A549 (cell line): ENCODE data around the gene L3MBTL4. TPM values are rescaled to one million over a fixed set of nuclear protein-coding genes. Genes with fewer than 3 reads are reported as not detected.

Experiments used
- ATAC-seq, 2 experiments: fragments of 200-7000 bp in 1 of 2; fragments of >200 bp in 1 of 2; cut with Nextera tagmentation in 1 of 2; cut with Tn5 transposase in 1 of 2; 3 replicates each; pipeline versions ENCODE4 v1.8.0 to v1.9.1; 2018 to 2020; ENCODE audit warnings: mild to moderate bottlenecking in 1 of 2, moderate library complexity in 1 of 2
- CTCF ChIA-PET: fragments of 300-600 bp; sonication (Branson Sonifier 250); formaldehyde crosslinking; extraction: SDS; loops from one replicate; lab custom pipeline; 2021; ENCODE audit warnings: antibody characterized with exemption, inconsistent platforms; lab: Yijun Ruan, JAX
- POLR2A ChIA-PET: fragments of 350-600 bp; formaldehyde crosslinking; extraction: SDS; loops from one replicate; lab custom pipeline; 2021; ENCODE audit warnings: antibody characterized with exemption, inconsistent platforms; lab: Yijun Ruan, JAX
- DNase-seq, 2 experiments: peaks; one replicate each; pipeline versions ENCODE4 v3.0.0 to v3.0.0-alpha.2; 2011 to 2016; ENCODE audit warnings: low read depth in 1 of 2, low spot score in 1 of 2
- FAIRE-seq: peaks from 2 replicates; lab custom pipeline; 2011; peaks lifted over from hg19 to GRCh38; lab: Jason Lieb, UNC
- H3K27ac ChIP-seq, 2 experiments: fragments of >200 bp; sonication (Bioruptor Twin); formaldehyde crosslinking; 3 replicates each; pipeline ENCODE4 v1.5.1; 2016 to 2017
- H3K4me1 ChIP-seq: fragments of >200 bp; sonication (Bioruptor Twin); formaldehyde crosslinking; 3 replicates; pipeline ENCODE4 v1.6.1; 2016
- H3K4me2 ChIP-seq: fragments of >200 bp; sonication (Bioruptor Twin); formaldehyde crosslinking; 3 replicates; pipeline ENCODE4 v1.6.1; 2016
- H3K4me3 ChIP-seq: fragments of >200 bp; sonication (Bioruptor Twin); formaldehyde crosslinking; 3 replicates; pipeline ENCODE4 v1.5.1; 2016
- H3K9me3 ChIP-seq: fragments of >200 bp; sonication (Bioruptor Twin); formaldehyde crosslinking; 3 replicates; pipeline ENCODE4 v1.6.1; 2016
- ATOH8 ChIP-seq: fragments of 250-450 bp; sonication (Bioruptor Pico); IDR thresholded peaks from 2 replicates; pipeline ENCODE4 v1.5.0; 2020; ENCODE audit warnings: low read depth, mild to moderate bottlenecking, moderate library complexity
- BHLHE40 ChIP-seq: IDR thresholded peaks from 2 replicates; pipeline ENCODE4 v1.6.1; 2012; ENCODE audit warnings: low read depth, low read length, inconsistent platforms
- CBX8 ChIP-seq: fragments of 200-600 bp; sonication (generic); IDR thresholded peaks from 2 replicates; pipeline ENCODE4 v1.6.1; 2016
- EHF ChIP-seq: fragments of 250-450 bp; sonication (Bioruptor Pico); IDR thresholded peaks from 2 replicates; pipeline ENCODE4 v1.5.0; 2020; ENCODE audit warnings: mild to moderate bottlenecking
- EHMT2 ChIP-seq: fragments of 200-600 bp; sonication (generic); IDR thresholded peaks from 2 replicates; pipeline ENCODE4 v1.6.1; 2016; ENCODE audit warnings: antibody characterized with exemption, low read depth, mild to moderate bottlenecking, moderate library complexity
- FOSB ChIP-seq: fragments of 250-450 bp; sonication (Bioruptor Pico); IDR thresholded peaks from 2 replicates; pipeline ENCODE4 v1.5.0; 2020; ENCODE audit warnings: mild to moderate bottlenecking, moderate library complexity
- FOXS1 ChIP-seq: fragments of 250-450 bp; sonication (Bioruptor Pico); IDR thresholded peaks from 2 replicates; pipeline ENCODE4 v1.5.0; 2020; ENCODE audit warnings: mild to moderate bottlenecking, moderate library complexity
- GATA3 ChIP-seq: IDR thresholded peaks from 2 replicates; pipeline ENCODE4 v1.6.1; 2012; ENCODE audit warnings: borderline replicate concordance
- HDAC2 ChIP-seq: fragments of 200-600 bp; sonication (generic); IDR thresholded peaks from 2 replicates; pipeline ENCODE4 v1.6.1; 2016
- HOXB13 ChIP-seq: fragments of 250-450 bp; sonication (Bioruptor Pico); IDR thresholded peaks from 2 replicates; pipeline ENCODE4 v1.5.0; 2020; ENCODE audit warnings: low read depth, mild to moderate bottlenecking, moderate library complexity
- JUNB ChIP-seq: fragments of >200 bp; sonication (Bioruptor Twin); formaldehyde crosslinking; IDR thresholded peaks from 2 replicates; pipeline ENCODE4 v1.6.1; 2016
- MAFK ChIP-seq: fragments of 450-650 bp; IDR thresholded peaks from 2 replicates; pipeline ENCODE4 v1.6.1; 2014; ENCODE audit not compliant: partially characterized antibody
- PHF8 ChIP-seq: fragments of 200-600 bp; sonication (generic); IDR thresholded peaks from 2 replicates; pipeline ENCODE4 v1.6.1; 2016; ENCODE audit warnings: low read depth, mild to moderate bottlenecking, antibody characterized with exemption, moderate library complexity, borderline replicate concordance
- POLR2A ChIP-seq: IDR thresholded peaks from 2 replicates; pipeline ENCODE4 v1.6.1; 2012; ENCODE audit warnings: mild to moderate bottlenecking, low read length
- RAD21 ChIP-seq, 2 experiments: fragments of >200 bp in 1 of 2; sonication (Bioruptor Twin) in 1 of 2; formaldehyde crosslinking in 1 of 2; IDR thresholded peaks in 1 of 2; conservative IDR thresholded peaks in 1 of 2; 2 replicates in 1 of 2; 3 replicates in 1 of 2; pipeline ENCODE4 v1.6.1; 2012 to 2018; ENCODE audit warnings: inconsistent platforms in 1 of 2
- REST ChIP-seq: fragments of 200-600 bp; sonication (generic); IDR thresholded peaks from 2 replicates; pipeline ENCODE4 v1.6.1; 2016; ENCODE audit warnings: antibody characterized with exemption, mild to moderate bottlenecking, moderate library complexity
- SREBF2 ChIP-seq: fragments of 450-650 bp; IDR thresholded peaks from 2 replicates; pipeline ENCODE4 v1.6.1; 2014; ENCODE audit warnings: mild to moderate bottlenecking, moderate library complexity
- WGBS: methylation state at CpG from one replicate; pipeline ENCODE4 v1.1.6; 2017; ENCODE audit errors: missing lambda C conversion rate; 5-methylcytosine and 5-hydroxymethylcytosine counted together
- polyA plus RNA-seq, 4 experiments: library from polyadenylated mRNA; depleted of rRNA in 3 of 4; stranded (reverse); fragments of >200 nt; fragmentation: RNase III in 1 of 4; extraction: RNeasy Plus Mini Kit Qiagen cat#74134 plus additional on column Dnase treatment in 1 of 4; gene quantifications; 2 replicates in 3 of 4; 3 replicates in 1 of 4; pipeline ENCODE4 v1.2.3, GENCODE V29; 2011 to 2017
- TF ChIP-seq, protein P1 (sequence below): IDR thresholded peaks from 2 replicates; pipeline ENCODE4 v1.6.1; 2012; ENCODE audit warnings: low read depth, borderline replicate concordance
- TF ChIP-seq, protein P2 (sequence below): fragments of >200 bp; sonication (Bioruptor Twin); formaldehyde crosslinking; IDR thresholded peaks from 3 replicates; pipeline ENCODE4 v1.5.1; 2016
- TF ChIP-seq, protein P3 (sequence below): fragments of >200 bp; sonication (Bioruptor Twin); formaldehyde crosslinking; IDR thresholded peaks from 3 replicates; pipeline ENCODE4 v1.6.1; 2016
- TF ChIP-seq, protein P4 (sequence below): IDR thresholded peaks from 2 replicates; pipeline ENCODE4 v1.6.1; 2012

Gene L3MBTL4
- polyA plus RNA-seq, 2 of the 4 experiments (the other 2 are of a cell fraction): 0.03 to 0.06 TPM

- WGBS: 19% methylated on average over 12 of the region's 12 CpGs
- ATAC-seq (no peak), FAIRE-seq (no peak), DNase-seq (no peak)
- Histone ChIP-seq H3K4me2 (no peak overlapping the region), H3K4me3 (no peak overlapping the region), H3K4me1 (no peaks in the 10 kb centered on the region), H3K9me3 (no peaks in the 10 kb centered on the region; the same call in 2 of the 3 replicates), H3K27ac (no peak overlapping the region)
- CTCF ChIA-PET: no interaction called here
- POLR2A ChIA-PET: no interaction called here
- no peak for TF ChIP-seq MAFK
- TF ChIP-seq, all 56 proteins: peak for 0
Measured at GRCh38 chr18:6021306-6022073, 393.2 kb downstream of the L3MBTL4 start.

GRCh38 chr18:6018671-6019070 lies 396.0 kb downstream of the L3MBTL4 start:
- POLR2A ChIA-PET: no interaction called here
- FAIRE-seq (no peak), DNase-seq (no peak), ATAC-seq (no peak)
- H3K9me3 ChIP-seq: no peaks in the 10 kb centered on the region
- CTCF ChIA-PET: no interaction called here
- H3K4me1 ChIP-seq: no peaks in the 10 kb centered on the region
- H3K27ac ChIP-seq: no peak overlapping the region
- no peak overlapping the region for H3K4me2 ChIP-seq
- H3K4me3 ChIP-seq: no peak overlapping the region
- 68% methylated on average over 1 of the region's 1 CpG for WGBS
- TF ChIP-seq JUNB: no peak
- TF ChIP-seq, protein P1, sequence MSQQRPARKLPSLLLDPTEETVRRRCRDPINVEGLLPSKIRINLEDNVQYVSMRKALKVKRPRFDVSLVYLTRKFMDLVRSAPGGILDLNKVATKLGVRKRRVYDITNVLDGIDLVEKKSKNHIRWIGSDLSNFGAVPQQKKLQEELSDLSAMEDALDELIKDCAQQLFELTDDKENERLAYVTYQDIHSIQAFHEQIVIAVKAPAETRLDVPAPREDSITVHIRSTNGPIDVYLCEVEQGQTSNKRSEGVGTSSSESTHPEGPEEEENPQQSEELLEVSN: no peak
- no peak for TF ChIP-seq FOSB (CRISPR knock-in tag)
- no peak for TF ChIP-seq GATA3
- TF ChIP-seq HDAC2: no peak
- TF ChIP-seq, protein P2, sequence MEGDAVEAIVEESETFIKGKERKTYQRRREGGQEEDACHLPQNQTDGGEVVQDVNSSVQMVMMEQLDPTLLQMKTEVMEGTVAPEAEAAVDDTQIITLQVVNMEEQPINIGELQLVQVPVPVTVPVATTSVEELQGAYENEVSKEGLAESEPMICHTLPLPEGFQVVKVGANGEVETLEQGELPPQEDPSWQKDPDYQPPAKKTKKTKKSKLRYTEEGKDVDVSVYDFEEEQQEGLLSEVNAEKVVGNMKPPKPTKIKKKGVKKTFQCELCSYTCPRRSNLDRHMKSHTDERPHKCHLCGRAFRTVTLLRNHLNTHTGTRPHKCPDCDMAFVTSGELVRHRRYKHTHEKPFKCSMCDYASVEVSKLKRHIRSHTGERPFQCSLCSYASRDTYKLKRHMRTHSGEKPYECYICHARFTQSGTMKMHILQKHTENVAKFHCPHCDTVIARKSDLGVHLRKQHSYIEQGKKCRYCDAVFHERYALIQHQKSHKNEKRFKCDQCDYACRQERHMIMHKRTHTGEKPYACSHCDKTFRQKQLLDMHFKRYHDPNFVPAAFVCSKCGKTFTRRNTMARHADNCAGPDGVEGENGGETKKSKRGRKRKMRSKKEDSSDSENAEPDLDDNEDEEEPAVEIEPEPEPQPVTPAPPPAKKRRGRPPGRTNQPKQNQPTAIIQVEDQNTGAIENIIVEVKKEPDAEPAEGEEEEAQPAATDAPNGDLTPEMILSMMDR: no peak
- TF ChIP-seq EHF (CRISPR knock-in tag): no peak
- TF ChIP-seq PHF8: no peak
- no peak for TF ChIP-seq ATOH8 (CRISPR knock-in tag)
- no peak for TF ChIP-seq BHLHE40
- no peak for TF ChIP-seq EHMT2
- no peak for TF ChIP-seq FOXS1 (CRISPR knock-in tag)
- TF ChIP-seq, protein P3, sequence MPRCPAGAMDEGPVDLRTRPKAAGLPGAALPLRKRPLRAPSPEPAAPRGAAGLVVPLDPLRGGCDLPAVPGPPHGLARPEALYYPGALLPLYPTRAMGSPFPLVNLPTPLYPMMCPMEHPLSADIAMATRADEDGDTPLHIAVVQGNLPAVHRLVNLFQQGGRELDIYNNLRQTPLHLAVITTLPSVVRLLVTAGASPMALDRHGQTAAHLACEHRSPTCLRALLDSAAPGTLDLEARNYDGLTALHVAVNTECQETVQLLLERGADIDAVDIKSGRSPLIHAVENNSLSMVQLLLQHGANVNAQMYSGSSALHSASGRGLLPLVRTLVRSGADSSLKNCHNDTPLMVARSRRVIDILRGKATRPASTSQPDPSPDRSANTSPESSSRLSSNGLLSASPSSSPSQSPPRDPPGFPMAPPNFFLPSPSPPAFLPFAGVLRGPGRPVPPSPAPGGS: no peak
- no peak for TF ChIP-seq HOXB13 (CRISPR knock-in tag)
- TF ChIP-seq REST: no peak
- TF ChIP-seq, protein P4, sequence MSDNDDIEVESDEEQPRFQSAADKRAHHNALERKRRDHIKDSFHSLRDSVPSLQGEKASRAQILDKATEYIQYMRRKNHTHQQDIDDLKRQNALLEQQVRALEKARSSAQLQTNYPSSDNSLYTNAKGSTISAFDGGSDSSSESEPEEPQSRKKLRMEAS: no peak
- TF ChIP-seq SREBF2: no peak
- no peak for TF ChIP-seq POLR2A
- TF ChIP-seq CBX8: no peak
- TF ChIP-seq RAD21 (conservative IDR thresholded peaks at IDR 0.05 in 1 of 2, IDR thresholded peaks at IDR 0.05 in 1 of 2): no peak
